NCI-H345 treated with DMSO at 0.1 percent for 48 hours (cell line): Measurements from ENCODE around the gene CPT1B.
"Not testable (repeated sequence)": the region's sequence is repeated elsewhere in the genome, so short reads cannot be mapped to it uniquely, and the experiment has no call there.

Experiments
- DNase-seq: peaks from one replicate; lab custom pipeline; 2025; ENCODE audit not compliant: unreplicated experiment; lab: John Stamatoyannopoulos, UW

CPT1B gene

DNA sequence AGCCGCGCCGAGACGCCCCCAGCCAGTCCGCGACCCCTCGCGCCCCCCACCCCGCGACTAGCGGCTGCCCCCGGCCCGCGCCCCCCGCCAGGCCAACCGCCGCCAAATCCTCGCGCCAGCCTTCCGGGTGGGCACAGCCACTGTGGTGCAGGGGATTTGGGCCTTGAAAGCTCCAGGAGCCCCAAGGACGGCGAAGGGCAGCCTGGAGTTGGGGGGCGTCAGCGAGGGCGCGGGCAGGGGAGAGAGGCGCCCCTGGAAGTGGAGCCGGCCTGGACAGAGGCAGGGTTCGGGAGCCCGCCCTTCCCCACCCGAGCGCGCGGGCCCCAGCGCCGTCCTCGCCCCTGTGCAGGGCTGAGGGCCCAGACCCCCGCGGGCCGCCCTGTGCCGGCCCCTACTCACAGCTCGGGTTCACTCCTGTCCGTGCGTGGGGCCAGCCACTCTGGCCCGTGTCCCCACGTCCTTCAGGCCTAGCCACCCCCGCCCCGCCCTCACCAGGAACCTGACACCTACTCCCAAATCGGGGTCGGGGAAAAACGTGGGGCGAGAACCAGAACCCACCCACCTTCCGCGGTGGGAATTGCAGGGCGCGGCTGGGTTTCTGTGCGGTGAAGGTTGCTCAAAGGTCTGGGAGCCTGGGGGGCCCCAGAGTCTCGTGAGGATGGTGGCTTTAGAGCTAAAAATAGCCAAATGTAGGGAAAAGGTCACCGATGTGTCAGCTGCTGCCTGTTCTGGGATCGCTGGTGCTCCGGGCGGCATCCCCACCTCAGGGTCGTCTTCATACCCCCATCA lies at the start of gene CPT1B:
TSS of gene CPT1B (minus strand) at position 441 of the 789 bp plus-strand sequence. CDS start 512 bp downstream, outside the sequence.
- DNase-seq: no peak

DNA sequence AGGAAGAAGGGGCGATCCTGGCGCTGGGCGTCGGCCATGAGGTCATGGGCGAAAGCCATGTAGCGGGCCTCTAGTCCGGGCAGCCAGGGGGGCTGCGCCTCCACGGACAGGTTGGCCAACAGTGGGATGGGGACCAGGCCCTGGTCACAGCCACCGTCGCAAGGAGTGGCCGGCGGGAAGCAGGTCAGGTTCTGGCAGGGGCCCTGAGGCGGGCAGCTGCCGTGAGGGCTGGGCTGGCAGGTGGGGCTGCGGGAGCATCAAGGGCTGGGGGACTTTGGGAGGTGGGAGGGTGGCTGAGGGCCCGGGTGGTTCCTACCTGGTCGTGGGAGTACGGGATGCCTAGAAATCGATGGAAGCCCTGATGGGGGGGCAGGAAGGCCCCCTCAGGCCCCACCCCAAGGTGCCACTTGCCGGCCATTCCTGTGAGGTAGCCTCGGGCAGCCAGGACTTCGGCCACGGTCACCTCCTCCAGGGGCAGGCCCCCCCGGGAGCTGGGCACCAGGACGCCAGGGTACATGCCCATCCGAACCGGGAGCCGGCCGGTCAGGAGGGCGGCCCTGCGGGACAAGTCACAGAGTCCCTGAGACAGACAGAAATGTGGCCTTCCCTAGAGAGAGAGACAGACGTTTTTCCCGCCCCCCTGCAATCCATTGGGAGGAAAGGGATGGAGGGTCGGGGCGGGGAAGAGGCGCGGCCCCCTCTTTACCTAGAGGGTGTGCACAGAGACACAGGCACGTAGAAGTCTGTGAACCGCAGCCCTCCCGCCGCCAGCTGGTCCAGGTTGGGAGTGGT lies 48.8 kb upstream of the CPT1B start:
- DNase-seq: no peak

DNA sequence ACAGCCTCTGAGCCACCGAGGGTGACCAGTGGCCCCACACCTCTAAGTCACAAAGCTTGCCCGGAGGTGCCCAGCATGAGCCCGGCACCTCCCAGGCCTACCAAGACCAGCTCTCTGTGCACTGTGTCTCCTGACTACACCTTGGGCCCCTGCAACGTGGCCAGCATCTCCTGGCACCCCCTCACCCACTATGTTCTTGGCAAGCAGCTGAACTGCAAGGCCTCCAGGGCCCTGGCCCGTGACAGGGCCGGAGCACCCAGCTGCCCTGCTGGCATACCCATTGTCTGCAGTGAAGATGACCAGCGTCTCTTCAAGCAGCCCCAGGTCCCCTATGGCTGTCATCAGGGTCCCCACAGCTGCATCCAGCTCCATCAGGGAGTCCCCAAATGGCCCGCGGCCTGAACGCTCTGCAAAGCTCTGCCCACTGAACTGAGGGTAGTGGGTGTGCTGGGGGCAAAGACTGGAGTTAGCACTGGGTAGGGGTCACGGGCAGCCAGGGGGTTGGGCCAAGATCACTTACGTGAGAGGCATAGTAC lies 48.2 kb upstream of the CPT1B start:
- DNase-seq: no peak

DNA sequence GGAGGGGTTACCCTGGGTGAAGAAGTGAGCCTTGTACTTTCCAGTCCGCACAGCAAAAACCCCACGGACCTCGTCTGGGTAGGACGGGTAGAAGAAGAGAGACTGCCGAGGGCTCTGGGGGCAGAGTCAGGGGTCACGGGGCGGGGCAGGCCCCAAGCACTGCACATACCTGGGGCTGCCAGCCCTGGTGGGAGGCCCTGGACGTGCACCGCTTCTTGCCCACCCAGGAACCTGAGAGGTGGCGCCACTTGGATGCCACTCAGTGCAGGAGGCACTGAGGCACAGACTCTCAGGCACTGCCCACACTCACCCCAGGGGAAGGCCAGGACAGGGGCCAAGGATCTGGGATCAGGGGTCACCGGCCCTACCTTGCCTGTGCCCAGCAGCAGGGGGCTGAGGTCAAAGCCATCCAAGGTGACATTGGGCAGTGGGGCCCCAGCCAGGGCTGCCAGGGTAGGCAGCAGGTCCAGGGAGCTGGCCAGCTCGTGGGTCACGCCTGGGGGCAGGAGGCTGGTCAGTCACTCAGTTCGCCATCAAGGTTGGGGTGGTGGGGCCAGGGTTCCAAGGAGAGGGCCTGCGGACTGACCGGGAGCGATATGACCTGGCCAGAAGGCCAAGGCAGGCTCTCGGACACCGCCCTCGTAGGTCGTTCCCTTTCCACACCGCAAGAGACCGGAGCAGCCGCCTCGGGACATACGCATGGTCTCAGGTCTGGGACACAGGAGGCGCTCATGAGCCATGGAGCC lies 47.5 kb upstream of the CPT1B start:
- peak; percentile 19 for DNase-seq

DNA sequence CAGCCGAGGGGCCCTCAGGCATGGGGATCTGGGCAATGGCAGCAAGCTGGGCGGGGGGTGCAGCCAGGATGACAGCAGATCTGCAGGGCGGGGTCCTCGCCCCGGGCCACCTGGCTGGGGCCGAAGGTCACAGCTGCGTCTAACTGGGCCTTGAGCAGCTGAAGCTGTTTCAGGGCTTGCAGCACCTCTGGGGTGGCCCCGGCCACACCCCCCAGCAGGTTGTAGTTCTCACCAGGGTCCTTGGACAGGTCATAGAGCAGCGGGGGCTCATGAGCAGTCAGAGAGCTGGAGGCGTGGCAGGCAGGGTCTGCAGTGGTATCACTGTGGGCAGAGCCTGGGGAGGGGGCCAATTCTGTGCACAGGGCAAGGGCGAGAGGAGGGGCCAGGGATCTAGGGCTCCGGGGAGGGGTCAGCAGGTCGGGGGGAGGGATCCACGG lies 46.9 kb upstream of the CPT1B start:
- DNase-seq: no peak

DNA sequence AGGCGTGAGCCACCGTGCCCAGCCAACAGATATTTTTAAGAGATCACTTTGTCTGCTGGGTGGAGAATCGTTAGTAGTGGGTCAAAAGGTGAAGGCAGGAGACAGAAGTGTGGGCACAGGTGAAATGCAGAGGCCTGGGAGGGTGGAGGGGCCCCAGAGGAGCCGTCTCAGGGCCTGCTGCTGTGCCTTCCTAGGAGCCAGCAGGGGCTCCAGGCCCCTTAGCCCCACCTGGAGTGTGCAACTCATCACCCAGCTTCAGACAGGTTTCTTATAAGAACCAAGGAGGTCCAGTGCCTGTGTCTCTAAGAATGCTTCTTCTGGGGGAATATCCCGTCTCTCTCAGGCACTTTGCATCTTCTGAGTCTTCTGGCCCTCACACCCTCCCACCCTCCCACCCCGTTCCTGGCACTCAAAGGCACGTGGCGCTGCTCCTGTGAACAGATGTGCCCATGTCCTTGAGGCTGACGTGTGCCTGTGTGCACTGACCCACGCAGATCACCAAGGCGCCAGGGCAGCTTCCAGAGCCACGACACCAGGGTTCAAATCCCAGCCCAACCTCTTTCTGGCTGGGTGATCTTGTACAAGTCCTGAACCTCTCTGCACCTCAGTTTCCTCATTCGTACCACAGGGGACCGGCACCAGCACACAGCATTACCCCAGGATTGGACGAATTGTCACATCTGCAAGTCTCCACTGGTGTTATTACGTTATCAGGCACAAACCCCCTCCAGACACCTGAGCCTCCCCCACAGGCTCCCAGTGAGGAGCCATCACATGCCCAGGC lies 46.3 kb upstream of the CPT1B start:
- no peak for DNase-seq

DNA sequence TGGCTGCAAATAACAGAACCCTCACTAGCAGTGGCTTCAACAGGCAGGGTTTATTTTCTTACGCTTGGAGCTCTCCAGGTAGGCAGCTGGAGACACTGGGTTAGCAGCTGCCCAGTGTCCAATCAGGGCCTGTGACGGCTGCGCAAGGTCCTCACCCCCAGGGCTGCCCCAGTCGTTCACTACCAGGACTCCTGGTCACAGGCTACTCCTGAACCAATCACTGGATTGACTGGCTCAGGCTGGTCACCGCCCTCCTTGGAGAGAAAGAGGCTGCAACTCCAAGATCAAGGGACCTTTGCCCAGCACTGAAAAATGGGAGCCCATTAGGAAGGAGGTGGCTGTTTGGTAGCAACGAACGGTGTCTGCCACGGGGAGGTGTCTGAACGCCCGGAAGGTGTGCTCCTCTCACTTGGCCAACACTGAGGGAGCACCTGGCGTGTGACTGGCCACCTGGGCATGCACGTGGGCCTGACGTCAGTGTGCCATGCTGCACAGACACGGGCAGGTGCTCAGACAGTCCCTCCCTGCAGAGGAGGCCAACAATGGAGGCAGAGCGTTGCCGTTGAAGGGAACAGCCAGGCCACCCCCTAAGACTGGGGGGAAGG lies 44.6 kb upstream of the CPT1B start:
- peak; percentile 60 for DNase-seq

DNA sequence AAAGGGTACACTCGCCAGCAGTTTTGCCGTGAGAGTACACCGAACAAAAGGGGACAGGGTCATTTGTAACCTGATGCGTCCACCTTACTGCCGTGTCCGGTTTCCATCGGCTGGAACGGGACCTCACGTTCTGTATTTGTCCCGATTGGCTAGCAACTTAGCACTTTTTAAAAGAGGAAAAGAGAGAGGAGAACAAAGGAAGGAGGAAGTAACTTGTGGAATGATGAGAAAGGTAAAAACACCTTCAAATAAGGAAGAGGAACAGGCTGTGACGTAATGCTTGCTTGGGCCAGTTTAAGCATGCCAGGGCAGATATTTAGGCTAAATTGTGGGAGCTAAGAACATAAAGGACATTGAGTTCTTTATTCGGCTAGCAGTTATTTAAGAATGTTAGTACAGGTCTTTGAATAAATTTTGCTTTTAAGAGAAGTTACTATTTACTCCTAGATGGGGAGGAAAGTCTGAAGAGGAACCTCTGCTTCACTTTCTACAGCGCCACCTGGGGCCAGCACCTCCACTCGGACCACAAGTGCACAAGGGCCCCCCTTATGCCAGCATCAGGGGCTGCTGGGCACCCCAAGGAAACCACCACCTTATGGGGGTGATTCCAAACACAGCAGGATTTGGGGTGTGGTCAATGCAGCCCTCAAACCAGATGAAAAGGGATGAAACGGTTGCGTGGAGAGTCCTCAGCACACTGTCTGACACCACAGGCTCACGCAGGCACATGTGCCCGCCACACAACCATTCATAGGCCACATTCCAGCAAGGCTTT lies 43.9 kb upstream of the CPT1B start:
- no peak for DNase-seq

DNA sequence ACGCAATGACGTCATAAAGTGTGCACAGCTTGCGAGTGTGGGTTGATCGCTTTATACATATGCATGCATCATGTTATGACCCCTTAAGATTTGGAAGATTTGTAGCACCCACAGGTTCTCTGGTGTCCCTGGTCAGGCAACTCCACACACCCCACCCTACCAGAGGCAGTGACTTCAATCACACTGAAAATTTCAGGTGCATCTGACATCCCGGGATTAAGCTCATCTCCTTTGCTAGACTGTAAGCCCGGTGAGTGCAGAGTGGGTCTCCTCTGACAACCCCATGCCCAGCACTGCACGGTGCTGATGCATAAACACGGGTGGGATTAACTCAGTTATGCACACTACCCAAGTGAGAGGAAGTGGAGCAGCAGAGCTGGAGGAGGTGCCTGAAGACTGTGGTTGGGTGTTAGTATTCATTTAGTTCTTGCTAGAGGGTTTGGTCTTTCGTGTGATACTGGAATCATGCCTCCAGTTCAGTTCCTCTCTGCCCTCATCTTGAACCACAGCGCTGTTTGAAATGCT lies 43.2 kb upstream of the CPT1B start:
- no peak for DNase-seq

DNA sequence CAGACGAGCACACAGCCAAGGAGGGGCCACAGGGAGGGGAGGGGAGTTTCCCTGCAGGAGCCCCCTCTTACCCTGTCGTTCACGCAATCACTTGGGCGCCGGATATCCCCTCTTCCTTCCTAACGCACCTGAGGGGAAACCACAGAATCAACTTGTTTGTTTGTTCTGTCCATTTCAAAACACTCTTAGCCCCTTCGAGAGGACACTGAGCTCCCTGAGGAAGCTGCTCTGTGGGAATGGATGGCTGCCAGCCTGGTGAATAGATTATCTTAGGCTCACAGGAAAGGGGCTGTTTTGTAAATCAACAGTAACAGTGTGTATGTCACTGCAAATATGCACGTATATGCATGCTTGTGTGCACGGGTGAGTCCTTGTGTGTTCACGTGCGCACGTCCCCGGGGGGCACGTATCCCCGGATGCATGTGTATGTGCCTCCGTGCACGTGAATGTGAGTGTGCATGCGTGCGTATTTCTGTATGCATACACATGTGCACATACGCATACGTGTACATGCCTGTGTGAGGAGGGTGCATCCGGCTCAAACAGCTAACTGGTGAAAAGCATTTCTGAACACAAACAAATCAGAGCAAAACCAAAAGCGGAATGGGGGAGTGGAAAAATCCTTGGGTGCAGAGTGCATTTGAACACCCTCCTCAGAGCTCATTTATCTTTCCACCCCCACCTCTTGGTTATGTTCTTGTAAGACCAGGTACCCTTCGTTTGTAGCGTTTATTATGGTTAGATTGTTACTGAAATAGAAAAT lies 42.5 kb upstream of the CPT1B start:
- DNase-seq: no peak

DNA sequence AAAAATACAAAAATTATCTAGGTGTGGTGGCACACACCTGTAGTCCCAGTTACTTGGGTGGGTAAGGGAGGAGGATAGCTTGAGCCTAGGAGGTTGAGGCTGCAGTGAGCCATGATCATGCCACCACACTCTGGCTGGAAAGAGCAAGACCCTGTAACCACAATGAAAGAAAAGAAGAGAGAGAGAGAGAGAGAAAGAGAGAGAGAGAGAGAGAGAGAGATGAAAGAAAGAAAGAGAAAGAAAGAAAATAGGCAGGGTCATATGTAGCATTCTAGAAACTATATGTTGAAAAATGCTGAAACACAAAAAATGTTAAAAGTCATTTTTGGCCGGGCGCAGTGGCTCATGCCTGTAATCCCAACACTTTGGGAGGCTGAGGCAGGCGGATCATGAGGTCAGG lies 36.1 kb upstream of the CPT1B start:
- not testable (repeated sequence) for DNase-seq

DNA sequence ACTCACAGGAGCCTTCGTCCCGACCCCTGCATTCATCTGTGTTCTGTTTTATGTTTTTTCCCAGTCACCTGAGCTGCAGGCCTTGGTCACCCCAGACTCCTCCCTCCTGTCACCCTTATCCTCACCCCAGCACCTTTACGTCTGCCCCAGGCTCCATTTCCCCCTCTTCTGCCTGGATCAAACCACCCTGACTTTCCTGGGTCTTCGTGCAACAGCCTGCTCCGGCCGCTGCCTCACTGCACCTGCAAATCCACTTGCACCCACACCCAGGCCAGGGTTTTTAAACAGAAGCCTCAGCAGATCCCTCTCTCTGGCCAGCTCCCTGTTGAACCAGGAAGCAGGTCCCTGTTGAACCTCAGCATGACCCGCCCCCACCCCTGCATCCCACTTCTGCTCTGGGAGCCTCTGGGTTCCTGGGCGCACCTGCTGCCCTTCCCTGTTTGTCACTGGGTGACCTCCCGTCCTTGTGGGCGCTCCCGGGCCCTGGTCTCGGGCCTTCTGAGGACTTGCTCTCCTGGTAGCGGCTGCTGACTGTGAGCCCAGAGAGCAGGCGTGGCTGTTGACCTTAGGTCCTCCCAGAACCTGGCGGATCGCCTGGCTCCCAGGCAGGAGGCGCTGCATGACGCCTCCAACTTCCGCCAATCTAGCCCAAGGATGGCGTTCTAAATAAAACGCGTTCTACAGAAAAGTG lies 35.2 kb upstream of the CPT1B start:
- DNase-seq: no peak

DNA sequence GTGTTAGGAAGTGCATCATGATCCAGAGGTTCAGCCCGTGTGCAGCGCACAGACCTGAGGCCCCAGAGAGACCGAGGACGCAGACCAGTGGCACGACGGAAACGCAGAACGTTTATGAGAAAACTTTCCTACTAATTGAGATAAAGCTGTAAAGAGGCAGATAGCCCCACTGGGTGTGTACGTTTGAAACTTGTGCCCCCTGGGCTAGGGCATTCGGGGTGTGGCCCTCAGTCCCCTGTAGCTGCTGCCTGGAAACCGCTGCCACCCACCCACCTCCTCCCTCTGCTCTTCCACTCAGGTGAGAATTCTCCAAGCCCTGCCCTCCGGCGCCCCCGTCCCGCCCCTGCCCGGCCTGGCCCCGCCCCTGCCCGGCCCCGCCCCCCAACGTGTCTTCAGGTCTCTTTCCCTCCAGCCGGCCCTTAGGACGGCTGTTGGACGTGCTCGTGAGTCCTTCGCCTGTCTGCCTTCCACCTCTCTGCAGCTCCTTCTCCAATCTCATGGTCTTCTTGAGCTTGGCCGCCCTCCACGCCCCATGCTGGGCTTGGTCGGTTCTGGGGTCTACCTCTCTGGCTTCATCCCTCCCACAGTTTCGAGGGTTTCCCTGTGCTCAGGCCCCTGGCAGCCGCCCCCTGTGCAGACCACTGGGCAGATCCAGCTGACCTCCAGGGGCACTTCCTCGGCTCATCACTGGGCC lies 34.4 kb upstream of the CPT1B start:
- DNase-seq: no peak

DNA sequence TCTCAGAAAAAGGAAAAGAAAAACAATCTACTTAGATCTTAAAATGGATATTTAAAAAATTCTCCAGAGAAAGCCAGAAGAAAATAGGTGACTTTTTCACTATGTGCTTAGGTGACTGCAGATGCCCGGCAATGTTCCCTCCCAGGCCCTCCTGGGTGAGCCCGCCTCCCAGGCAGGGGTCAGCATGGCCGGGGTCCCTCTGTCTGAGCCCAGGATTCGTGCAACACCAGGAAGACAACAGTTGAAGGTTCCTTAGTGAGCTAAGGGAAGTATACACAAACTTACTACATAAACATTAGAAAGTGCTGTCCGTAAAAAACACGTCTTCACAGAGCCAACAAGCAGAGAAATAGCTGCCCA lies 33.9 kb upstream of the CPT1B start:
- DNase-seq: no peak

DNA sequence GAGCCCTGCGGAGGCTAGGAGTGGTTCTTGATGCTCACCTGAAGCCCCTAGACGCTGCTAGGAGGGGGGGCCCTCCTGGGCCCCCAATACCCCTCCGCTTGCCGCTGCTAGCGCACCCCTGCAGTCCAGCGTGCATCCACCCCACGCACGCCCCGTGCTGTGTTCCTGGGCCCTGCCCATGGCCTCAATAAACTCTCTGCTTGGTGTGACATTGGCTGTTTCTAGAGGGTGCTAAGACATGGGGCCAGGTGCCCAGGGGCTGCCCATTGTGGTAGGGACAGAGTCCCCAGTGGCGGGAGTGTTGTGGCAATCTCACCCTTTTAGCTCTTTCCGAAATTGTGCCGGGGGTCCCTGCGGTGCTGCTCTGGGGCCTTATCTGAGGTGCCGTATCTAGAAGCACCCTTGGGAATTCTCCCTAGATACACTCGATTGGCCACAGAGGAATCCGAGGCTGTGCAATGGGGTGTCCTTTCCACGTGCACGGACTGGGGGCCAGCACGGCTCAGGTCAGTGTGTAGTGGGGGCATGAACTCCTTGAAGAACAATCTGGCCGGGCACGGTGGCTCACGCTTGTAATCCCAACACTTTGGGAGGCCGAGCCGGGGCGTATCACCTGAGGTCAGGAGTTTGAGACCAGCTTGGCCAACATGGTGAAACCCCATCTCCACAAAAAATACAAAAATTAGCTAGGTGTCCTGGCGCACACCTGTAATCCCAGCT lies 33.3 kb upstream of the CPT1B start:
- no peak for DNase-seq

DNA sequence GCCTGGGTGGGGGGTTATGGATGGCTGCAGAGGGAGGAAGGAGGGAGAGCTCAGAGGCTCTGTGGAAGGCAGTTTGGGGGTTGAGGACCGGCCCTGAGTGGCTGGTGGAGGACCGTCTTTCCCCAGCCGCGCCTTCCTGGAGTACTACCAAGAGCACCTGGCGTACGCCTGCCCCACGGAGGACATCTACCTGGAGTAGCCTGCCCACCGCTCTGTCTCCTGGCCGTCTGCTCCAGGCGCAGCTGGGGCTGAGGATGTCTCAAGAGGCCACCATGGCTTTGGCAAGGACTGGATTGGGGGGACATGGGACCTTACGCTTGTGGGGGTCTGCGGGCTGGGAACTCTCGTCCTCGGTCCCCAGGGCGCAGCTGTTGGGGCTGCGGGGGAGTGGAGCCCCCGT lies 32.4 kb upstream of the CPT1B start:
- DNase-seq: no peak

DNA sequence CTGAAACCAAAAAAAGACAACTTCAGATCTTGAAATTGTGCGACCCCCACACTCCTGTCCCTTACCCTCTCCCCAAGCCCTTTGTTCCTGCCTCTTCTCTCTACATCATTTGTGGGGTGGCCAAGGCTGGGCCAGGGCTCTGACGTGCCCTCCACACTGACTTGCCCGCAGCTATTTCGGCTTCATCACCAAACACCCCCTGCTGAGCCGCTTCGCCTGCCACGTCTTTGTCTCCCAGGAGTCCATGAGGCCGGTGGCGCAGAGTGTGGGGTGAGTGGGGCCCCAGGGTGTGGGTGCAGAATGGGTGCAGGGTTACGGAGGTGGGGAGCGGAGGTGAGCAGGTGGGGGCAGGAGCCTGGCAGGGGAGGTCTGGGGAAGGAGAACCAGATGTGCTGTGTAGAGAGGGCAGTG lies 31.8 kb upstream of the CPT1B start:
- no peak for DNase-seq
